GM12864 (cell line): ENCODE measurements around the gene CGNL1.
A peak's percentile ranks its signal among the peaks of the same experiment; 100 is the strongest.

ENCODE experiments used
- DNase-seq: peaks from one replicate; pipeline ENCODE4 v3.0.0-alpha.2; 2011; ENCODE audit warnings: low read depth
- H3K4me3 ChIP-seq: 2 replicates; pipeline ENCODE4 v1.5.1; 2011; ENCODE audit warnings: mild to moderate bottlenecking, low read depth, low read length, control low read depth
- CTCF ChIP-seq: IDR thresholded peaks from 2 replicates; pipeline ENCODE4 v1.5.1; 2011; ENCODE audit warnings: low read depth, mild to moderate bottlenecking, moderate library complexity, low read length, control low read depth, inconsistent platforms; ENCODE audit errors: missing control alignments

CGNL1 gene

GRCh38 chr15:57538265-57538529, 161.9 kb downstream of the CGNL1 start:
- no peak for DNase-seq
- TF ChIP-seq CTCF = no peak
- no peak overlapping the region for H3K4me3 ChIP-seq

- DNase-seq = no peak
- no peak overlapping the region for H3K4me3 ChIP-seq
- no peak for TF ChIP-seq CTCF
Observed at GRCh38 chr15:57538821-57539220, 162.5 kb downstream of the CGNL1 start.

DNA sequence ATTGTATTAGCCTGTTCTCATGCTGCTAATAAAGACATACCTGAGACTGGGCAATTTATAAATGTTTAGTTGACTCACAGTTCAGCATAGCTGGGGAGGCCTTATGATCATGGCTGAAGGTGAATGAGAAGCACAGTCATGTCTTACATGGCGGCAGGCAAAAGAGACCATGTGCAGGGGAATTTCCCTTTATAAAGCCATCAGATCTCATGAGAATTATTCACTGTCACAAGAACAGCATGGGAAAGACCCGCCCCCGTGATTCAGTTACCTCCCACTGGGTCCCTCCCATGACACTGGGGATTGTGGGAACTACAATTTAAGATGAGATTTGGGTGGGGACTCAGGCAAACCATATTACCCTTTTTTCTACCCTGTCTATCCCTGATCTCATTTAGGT, 163.9 kb downstream of the CGNL1 start:
- no peak overlapping the region for H3K4me3 ChIP-seq
- TF ChIP-seq CTCF = no peak
- DNase-seq = no peak

DNA sequence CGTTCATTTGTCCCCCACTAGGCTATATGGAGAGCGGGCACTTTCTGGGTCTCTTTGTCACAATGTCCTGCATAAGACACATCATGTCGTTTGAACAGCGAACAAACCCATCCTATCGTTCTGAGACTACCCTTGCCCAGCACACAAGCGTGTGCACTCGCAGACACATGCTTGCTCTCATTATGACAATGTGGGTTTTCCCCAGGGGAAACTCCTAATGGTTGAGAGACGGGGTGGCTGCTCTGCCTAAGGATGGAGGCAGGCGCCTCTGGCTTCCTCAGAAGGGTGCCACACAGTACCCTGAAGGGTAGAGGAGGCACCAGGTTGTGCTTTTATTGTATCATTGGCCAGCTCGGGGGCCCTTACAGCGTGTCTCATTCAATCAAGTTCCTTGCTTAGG, 164.4 kb downstream of the CGNL1 start:
- TF ChIP-seq CTCF = no peak
- no peak overlapping the region for H3K4me3 ChIP-seq
- DNase-seq = peak; percentile 44

DNA sequence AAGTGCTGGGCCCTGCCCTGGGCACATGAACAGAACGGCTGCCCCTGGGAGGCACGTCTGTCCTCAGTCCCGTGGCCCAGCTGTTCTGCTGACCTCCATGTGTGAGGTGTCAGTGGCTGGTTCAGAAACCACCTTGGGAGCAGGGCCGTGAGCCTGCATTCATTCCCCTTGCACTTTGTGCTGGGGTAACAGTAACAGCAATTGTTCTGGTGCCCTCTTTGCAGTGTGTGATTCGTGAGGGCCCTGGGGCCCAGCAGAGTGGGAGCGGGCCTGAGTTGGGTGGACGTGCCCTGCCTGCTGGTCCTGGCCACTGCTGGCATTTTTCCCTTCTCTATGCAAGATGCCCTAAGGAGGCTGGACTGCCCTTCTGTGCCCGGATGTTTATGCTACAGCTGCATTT, 165.0 kb downstream of the CGNL1 start:
- TF ChIP-seq CTCF = no peak
- H3K4me3 ChIP-seq = no peak overlapping the region
- DNase-seq = no peak

GRCh38 chr15:57541805-57542504, 165.7 kb downstream of the CGNL1 start:
- TF ChIP-seq CTCF = peak; percentile 86
- H3K4me3 ChIP-seq = no peak overlapping the region
- DNase-seq = no peak

- no peak overlapping the region for H3K4me3 ChIP-seq
- no peak for TF ChIP-seq CTCF
- DNase-seq = no peak
Observed at GRCh38 chr15:57542505-57542817, 166.2 kb downstream of the CGNL1 start.
